GM13976 (cell line): ENCODE data around the gene RAPGEF1.

Source experiments
- DNase-seq: peaks from one replicate; pipeline ENCODE4 v3.0.0; 2012; ENCODE audit warnings: low spot score
- CTCF ChIP-seq: IDR thresholded peaks from 2 replicates; pipeline ENCODE4 v1.5.1; 2012; ENCODE audit warnings: borderline replicate concordance, mild to moderate bottlenecking; ENCODE audit not compliant: insufficient read depth; ENCODE audit errors: extremely low read depth, missing control alignments, control extremely low read depth
- in situ Hi-C: fragments of 300-500 bp; cut with MboI; formaldehyde crosslinking; loops from one replicate; pipeline ENCODE4 v1.12.0; 2022; ENCODE audit warnings: low sequenced_read_pairs, mixed read lengths, inconsistent platforms; ENCODE audit not compliant: unreplicated experiment

RAPGEF1 gene

DNA sequence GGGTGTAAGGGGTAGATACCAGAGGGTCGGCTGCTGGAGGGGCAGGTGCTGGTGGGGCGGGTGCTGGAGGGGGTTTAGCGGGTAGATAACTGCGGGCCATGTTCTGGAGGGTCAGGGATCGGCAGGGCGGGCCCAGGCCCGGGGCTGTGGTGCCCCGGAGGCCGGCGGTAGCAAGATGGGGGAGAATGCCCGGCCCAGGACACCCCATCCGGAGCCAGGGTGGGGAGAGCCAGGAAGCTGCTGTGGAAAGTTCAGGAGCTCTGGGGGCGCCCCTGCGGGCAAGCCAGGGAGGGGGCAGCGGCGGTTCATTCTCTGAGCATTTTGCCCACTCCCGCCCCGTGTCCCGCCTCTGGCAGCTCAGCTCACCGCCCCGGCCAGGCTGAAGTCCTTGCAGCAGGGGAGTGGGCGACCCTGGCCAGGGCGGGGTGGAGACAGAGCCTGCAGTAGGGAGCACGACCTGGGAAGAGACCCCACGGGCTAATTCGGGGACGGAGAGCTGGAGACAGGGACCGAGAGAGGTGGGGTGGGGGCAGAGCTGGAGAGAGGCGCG lies 194.0 kb downstream of the RAPGEF1 start:
- peak; percentile 46 for DNase-seq
- in situ Hi-C loops = no loop called here
- TF ChIP-seq CTCF = no peak

DNA sequence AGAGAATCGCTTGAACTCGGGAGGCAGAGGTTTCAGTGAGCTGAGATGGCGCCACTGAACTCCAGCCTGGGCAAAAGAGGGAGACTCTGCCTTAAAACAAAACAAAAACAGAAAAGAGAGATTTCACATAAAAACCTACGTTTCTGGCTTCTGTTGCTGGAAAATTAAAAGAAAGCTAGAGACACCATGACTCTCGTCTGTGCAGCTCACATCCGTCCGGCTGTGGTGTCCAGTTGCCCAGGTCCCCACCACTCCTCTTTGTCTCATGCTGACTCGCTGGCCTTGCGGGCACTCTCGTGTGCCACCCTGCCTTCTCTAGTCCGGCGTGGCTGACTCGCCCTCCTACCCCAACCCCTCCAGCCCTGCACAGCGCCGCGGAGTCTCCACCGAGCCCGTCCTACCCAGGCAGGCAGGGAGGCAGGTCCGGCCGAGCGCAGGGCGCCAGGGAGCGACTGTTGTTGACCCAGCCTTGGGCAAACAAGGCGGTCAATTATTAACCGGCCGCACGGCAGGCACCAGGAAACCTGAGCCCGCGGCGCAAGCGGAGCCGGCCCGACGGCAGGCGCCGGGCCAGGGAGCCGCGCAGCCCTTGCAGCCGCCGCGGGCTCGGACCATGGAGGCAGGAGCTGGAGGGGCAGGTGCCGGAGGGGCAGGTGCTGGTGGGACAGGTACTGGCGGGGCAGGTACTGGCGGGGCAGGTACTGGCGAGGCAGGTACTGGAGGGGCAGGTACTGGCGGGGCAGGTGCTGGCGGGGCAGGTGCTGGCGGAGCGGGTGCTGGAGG lies 194.7 kb downstream of the RAPGEF1 start, which contains the start of gene PRRT1B:
TSS of gene PRRT1B (plus strand) at position 521 of the 783 bp plus-strand sequence. CDS start at position 614, 93 bp downstream.
- no peak for DNase-seq
- in situ Hi-C loops = no loop called here

GRCh38 chr9:131543141-131543540 lies 196.7 kb downstream of the RAPGEF1 start:
- in situ Hi-C loops = no loop called here
- no peak for TF ChIP-seq CTCF
- DNase-seq = no peak

More for the DNA sequence above, 194.7 kb downstream of the RAPGEF1 start, which contains the start of gene PRRT1B:
- no peak for TF ChIP-seq CTCF

DNA sequence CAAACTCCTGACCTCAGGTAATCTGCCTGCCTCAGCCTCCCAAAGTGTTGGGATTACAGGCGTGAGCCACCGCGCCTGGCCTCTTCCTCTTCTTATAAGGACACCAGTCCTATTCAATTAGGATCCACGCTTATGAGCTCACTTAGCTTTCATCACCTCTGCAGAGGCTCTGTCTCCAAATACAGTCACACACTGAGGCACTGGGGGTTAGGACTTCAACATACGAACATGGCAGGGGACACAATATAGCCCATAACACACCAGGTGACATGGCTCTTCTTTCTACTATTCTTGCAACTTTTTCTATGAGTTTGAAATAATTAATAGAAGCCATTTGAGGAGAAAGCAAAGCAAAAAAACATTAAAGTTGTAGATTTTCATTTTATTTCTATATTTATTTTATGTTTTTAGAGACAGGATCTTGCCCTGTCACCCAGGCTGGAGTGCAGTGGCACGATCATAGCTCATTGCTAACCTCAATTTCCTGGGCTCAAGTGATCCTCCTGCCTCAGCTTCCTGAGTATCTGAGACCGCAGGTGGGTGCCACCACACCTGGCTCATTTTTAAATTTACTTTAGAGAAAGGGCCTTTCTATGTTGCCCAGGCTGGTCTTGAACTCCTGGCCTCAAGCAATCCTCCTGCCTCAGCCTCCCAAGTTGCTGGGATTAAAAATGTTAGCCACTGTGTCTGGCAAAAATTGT lies 200.5 kb downstream of the RAPGEF1 start:
- in situ Hi-C loops = no loop called here
- no peak for TF ChIP-seq CTCF
- DNase-seq = no peak

- DNase-seq = no peak
- in situ Hi-C loops = no loop called here
- TF ChIP-seq CTCF = no peak
Observed at GRCh38 chr9:131537946-131538345, 201.9 kb downstream of the RAPGEF1 start.

GRCh38 chr9:131534721-131535237 lies 205.1 kb downstream of the RAPGEF1 start:
- no peak for TF ChIP-seq CTCF
- in situ Hi-C loops = no loop called here
- no peak for DNase-seq
